Skin epidermis (tissue), 12 donors: ENCODE data around the gene SETBP1.

Experiments
- H3K27ac ChIP-seq, 21 experiments: fragments of 200-600 bp; sonication (generic) in 11 of 21; one replicate each; pipeline ENCODE4 v1.5.0; 2020; ENCODE audit warnings: mild to moderate bottlenecking in 3 of 21, inconsistent platforms in 2 of 21, moderate library complexity in 2 of 21
- H3K4me3 ChIP-seq, 7 experiments: fragments of 200-600 bp; sonication (generic) in 2 of 7; one replicate each; pipeline ENCODE4 v1.5.0; 2020; ENCODE audit warnings: inconsistent platforms in 2 of 7, mild to moderate bottlenecking in 2 of 7, moderate library complexity in 1 of 7

Gene SETBP1

DNA sequence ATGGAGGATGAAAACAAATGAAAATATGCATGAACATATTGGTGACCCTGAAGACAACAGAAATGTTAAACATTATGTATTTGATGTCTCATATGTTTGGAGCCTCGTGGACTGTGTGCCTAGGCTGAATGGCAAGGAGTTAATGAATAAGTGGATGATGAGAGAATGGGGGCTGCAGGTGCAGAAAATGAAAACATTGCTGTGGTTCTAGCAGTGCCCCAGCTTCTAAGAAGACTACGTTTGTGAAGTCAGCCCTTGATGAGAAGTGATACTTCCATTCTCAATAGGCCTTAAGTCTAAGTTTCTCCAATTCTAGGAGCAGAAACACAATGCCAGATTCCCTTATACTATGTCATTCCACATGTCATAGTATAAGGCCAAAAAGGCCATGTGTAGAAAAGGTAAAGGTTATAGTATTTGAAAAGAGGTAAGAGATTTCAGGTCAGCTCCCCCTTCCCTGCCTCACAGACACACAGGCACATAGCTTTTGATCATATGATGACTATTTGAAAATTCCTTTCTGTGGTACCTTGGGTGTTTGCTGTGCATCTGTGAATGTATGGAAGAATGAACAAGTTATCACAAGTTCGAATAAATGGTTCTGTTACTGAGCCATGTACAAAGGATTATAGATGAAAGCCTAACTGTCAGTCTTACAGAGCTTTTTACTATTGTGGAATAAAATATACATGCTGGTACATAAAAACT is 280.8 kb downstream of the SETBP1 start:
- no peak overlapping the region for H3K27ac ChIP-seq
- no peak overlapping the region for H3K4me3 ChIP-seq

DNA sequence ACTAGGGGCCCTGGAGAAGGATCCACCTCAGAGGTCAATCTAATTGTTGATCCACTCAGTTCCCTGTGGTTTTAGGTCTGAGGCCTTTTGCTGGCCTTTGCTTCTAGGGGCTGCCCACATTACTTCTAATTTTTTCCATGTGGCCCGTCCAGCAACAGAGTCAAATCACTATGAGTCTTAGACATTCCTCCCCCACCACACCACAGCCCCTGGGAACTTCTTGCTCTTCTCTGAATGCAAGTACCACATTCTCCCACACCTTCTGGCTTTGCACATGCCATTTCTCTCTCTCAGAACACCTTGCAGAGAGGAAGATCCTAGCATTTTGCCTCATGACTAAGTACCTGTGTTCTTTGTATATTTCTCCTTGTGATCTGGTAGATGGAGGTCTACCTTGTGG is 286.9 kb downstream of the SETBP1 start:
- Histone ChIP-seq H3K4me3 (no peak overlapping the region), H3K27ac (no peak overlapping the region)

DNA sequence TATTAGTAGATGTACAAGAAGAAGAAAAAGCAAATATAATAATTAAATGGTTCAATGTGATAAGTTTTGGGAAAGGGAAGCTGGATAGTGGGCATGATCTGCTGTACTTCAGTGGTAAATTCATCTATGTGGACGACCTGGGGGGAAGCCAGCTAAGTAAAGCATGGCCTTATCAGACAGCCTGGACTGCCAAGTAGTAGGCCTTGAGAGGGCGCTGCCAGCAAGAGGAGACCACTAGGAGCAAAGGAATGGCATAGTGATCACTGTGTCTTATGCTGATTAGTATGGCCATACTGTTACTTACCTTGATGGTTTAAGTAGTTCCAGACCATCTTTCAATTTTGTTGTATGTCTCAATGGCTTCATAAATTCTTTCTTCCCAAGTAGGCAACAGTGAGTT is 287.6 kb downstream of the SETBP1 start:
- Histone ChIP-seq H3K4me3 (no peak overlapping the region), H3K27ac (peak overlapping the region in 1 of 21 experiments; percentile 14)

DNA sequence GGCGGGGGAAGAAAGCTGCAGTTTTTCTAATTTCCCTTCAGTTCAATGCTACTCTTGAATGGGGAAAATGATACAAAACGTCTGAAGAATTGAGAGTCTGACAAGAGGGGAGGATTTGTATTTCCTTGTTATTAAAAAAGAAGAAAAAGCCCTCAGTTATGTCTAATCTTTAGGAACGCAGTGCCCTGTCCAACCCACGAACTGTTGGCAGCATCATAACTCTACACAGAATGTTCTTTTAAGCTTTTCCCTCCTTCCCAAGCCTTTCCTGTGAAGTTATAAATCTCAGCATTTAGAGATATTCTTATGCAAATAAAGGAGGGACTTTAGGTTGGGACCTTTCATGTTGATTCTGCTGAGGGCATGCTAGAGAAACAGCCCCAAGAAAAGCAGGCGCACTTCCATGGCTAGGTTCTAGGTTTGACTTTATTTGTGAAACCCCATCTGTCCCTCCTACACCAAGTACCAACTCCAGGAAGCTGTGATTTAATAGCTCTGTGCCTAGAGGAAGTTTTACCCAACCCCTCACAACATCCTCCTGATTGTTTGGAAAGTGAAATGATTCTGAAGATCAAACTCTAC is 288.6 kb downstream of the SETBP1 start:
- Histone ChIP-seq H3K4me3 (no peak overlapping the region), H3K27ac (peak overlapping the region in 2 of 21 experiments; percentile 1 to 14)

DNA sequence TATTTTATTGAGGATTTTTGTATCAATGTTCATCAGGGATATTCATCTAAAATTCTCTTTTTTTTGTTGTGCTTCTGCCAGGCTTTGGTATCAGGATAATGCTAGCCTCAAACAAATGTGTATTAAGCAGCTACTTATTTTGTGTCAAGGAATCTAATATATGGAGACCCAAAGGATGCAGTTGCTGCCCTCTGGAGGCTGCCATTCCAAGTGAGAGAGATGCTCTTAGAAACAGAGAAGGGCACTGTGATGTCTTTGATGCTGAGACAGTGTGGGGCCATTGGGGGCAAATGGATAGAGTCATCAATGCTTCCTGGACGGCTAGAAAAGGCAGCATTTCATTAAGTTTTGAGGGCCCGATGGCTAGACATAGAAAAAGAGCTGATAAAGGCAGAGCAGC is 292.6 kb downstream of the SETBP1 start:
- H3K4me3 ChIP-seq = no peak overlapping the region
- H3K27ac ChIP-seq = no peak overlapping the region

DNA sequence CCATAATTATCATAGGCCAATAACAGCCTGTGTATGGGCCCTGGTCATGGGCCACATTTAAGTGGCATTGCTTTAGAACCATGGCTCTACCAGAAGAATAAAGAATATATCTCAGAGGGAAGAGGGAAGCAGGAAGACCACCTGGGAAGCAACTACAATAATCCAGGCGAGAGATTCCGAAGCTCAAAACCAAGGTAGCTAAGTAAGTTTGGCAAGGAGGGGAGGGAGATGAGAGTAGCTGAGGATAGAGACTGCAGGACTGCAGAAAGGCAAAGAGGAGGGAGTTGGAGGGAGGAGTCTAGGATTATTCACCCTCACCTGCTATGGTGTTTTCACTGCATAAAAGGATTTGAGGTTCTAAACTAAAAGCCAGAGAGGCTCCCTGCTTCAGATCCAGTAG is 293.5 kb downstream of the SETBP1 start:
- no peak overlapping the region for H3K27ac ChIP-seq
- no peak overlapping the region for H3K4me3 ChIP-seq

DNA sequence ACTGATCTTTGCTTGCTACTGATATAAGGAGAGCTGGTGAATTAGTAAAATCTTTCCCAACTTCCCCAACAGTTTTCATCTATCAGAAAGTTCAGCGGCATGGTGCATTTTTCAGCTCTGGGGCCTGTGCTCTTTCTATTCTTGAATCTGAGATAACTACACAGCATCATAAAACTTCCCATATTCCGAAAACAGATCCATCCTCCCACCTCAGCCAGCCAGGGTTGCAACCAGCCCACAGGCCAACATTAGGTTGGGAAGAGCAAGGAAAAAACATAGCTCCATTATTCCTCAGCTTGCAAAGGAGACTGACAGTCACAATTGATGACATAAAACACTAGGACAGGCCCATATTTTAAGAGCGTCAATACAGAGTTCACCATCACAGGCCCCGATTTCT is 297.2 kb downstream of the SETBP1 start:
- Histone ChIP-seq H3K4me3 (no peak overlapping the region), H3K27ac (no peak overlapping the region)

DNA sequence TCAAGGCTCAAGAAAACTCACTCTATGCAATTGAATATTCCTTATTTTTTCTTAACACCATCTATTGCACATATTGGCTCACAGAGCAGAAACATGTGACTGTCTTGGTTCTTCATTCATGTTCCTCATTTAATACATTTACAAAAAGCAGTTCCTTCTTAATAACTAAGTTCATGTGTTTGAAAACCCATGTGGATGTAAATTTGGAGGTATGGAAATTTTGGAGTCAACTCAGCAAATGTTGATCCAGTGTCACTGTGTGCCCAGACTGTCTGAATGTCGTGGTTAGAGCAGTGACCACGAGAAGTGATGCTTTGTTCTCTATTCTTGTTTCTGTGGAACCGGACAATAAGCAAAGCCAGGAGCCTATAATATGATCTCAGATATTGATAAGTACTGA is 299.1 kb downstream of the SETBP1 start:
- no peak overlapping the region for H3K27ac ChIP-seq
- H3K4me3 ChIP-seq = no peak overlapping the region

DNA sequence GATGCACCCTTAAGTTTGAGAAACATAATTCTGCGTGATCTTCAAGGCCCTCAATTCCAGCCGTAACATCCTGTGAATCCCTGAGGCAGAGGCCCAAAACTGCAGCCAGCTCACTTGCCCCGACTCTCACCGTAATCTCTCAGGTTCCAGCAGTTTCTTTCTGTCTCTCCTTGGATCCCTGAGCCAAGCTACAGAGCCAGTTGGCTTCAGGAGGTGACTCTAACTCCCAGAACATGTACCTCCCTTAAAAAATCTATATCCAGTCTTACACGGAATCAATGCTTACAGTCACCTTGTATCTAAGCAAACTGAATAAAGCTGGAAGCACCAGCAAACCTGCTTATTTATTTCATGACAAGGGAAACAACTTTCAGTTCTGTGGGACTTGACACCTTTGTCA is 300.4 kb downstream of the SETBP1 start:
- no peak overlapping the region for H3K4me3 ChIP-seq

DNA sequence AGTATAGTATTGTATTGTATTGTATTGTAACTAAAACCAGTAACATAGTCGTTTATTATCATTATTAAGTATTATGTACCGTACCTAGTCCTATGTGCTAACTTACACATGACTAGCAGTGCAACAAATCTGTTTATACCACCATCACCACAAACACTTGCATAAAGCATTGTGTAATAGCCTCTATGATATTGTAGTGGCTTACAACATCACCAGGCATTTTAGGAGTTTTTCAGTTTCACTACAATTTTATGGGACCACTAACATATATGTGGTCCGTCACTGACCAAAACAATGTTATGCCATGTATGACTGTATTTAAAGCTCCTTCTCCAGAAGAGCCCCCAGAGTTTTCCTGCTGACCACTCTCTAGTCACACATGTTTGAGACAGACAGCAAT is 306.2 kb downstream of the SETBP1 start:
- no peak overlapping the region for H3K4me3 ChIP-seq
- no peak overlapping the region for H3K27ac ChIP-seq

More for the DNA sequence above, 300.4 kb downstream of the SETBP1 start:
- H3K27ac ChIP-seq = no peak overlapping the region

DNA sequence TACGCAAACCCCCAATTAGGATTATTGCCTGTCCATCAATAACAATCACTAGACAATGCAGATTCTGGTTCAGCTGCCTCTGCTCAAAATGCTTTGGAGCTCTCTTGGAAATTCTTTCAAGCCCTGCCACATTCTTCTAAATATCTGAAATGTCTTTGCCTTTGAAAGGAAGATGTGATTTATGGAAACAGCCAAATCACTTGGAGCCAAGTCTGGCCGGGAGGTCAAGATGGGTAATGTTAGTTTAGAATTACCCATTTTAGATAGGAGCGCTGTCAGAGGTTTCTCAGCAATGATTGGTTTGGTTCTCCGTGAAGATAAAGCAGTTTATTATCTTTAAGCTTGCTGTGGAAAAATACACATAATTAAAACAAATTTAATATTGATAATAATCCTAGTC is 306.7 kb downstream of the SETBP1 start:
- H3K27ac ChIP-seq = no peak overlapping the region
- no peak overlapping the region for H3K4me3 ChIP-seq

DNA sequence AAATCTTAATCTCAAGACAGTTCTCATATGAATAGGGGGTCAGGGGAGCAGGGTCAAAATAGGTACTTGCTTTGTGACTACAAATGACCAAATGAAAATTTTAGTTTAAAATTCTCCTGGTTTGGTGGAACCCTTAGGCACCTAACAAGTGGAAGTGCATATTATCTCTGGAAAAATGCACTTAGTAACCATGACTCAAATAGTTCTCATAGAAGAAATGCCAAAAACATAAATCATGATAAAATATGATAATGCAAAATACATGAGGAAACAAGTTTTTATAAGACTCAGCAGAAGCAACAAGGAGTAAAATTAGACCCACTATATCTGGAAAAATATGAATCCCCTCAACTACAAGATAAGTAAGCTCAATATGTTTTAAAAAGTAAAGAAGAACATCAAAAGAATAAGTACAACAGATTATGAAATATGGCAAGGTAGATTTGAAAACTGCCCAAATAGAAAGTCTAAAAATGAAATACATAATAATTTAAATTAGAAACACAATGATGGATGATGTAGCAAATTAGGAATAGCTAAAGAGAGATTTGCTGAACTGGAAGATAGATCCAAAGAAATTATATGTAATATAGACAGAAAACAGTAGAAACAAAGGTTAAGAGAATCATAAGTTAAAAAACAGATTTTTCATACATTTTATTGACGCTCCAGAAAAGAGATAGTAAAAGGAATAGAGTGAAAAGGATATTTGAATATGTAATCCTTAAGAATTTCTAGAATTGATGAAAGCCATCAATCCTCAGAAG is 308.3 kb downstream of the SETBP1 start:
- Histone ChIP-seq H3K4me3 (no peak overlapping the region), H3K27ac (no peak overlapping the region)

DNA sequence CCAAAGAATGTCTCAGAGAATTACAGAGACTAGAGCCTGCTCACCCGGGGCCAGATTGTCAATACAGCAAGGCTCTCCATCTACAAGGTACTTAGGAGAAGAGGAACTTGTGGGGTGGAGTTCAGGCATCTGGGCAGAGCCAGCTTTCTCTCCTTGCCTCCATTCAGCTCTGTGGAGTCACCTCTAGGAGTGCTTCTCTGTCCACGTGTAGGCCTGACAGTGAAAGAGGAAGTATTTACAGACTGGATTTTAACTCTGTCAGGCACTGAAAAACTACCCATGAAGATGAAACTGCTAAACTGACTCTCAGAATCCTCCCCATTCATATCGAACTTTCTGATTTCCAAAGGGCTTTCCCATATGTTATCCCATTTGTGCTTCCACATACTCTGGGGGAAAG is 315.6 kb downstream of the SETBP1 start:
- H3K4me3 ChIP-seq = no peak overlapping the region
- no peak overlapping the region for H3K27ac ChIP-seq

DNA sequence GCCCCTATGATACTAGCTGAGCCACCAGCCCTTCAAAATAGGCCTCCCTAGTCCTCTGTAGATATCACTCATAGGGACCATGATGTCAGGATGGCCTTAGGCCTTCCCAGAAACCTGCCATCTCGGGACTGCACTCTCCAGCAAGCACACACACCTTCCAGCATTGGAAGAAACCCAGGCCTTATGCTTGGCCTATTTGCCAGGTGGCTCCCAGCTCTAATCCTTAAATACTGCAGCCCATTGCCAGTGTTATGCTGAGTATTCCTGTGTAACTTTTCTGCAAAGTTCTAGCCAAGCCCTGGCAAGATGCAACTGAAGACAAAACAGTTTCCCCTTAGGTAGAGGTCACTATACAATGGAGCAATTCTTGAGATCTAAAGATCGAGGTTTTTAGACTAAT is 316.5 kb downstream of the SETBP1 start:
- Histone ChIP-seq H3K27ac (no peak overlapping the region), H3K4me3 (no peak overlapping the region)

DNA sequence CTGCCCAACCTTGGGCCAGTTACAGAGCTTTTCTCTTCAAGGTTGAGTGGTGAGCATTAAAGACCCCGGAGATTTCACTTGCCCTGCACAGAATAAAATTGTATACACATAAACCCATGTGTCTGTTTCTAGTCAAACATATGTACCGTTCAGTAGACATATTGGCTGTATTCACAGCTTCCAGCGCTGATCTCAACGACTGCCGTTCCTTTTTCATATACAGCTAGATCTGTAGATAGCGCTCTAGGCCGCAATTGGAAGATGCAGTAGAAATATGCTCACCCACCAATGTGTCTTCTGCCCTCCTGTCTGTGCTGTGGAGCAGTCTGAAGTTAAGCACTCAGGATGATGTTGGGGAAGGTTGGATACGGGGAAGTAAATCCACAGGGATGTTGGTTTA is 317.7 kb downstream of the SETBP1 start:
- no peak overlapping the region for H3K4me3 ChIP-seq
- no peak overlapping the region for H3K27ac ChIP-seq

DNA sequence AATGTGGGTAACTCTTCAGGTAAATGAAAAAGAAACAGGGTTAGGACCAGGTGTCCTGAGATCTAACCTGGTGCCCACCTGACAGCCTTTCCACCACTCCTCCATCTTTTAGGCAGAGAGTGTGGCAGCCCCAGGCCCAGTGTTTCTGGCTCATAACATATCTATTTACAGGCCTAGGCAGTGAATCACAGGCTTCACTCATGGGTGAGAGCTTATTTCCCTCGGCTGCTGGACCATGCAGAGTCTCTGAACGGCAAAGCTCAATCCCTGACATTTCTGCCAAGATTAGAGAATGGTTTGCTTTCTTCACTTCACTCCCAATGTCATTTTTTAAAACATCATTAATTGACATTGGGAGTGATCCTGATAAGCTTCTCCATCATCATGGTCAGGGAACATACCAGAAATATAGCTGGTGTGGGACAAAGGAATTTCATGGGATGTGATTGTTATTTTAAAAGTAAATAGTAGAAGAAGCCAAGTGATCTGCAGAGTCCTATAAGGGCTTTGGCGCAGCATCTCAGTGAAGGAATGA is 323.9 kb downstream of the SETBP1 start:
- Histone ChIP-seq H3K4me3 (no peak overlapping the region), H3K27ac (no peak overlapping the region)

DNA sequence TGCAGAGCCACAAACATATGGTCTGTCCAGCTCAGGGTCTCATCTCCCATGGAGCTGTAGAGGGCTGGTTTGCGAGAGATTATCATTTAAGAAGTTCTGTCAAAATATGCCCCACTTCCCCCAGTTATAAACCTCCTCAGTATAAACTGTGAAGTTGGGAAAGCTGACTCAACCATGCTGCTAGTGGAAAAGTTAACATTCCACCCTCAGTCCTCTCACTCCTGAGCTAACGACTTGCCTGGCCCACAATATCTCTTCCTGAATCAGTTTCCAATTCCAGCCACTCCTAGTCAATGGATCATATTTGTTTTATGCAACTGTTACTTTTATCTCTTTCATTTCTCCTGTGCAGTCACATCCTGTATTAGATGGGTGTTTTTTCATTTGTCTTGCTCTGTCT is 326.2 kb downstream of the SETBP1 start:
- H3K4me3 ChIP-seq = no peak overlapping the region
- no peak overlapping the region for H3K27ac ChIP-seq

DNA sequence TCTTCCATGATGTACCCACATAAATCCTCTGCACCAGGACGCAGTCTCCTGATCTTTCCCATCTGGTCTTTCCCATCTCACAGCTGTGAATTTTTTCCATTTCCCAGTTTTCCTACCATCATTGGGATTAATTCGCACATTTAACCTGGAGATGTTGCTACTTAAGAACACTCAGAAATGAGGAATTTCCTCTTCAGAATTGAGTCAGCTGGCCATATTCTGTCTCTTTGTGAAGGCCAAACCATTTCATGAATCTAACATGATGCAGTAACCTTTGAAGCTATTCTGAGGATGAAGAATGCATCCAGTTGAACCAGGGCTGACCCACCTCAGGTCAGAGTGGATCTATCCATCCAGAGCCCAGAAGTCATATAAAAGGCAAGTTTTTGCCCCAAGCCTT is 326.8 kb downstream of the SETBP1 start:
- Histone ChIP-seq H3K27ac (no peak overlapping the region), H3K4me3 (no peak overlapping the region)

DNA sequence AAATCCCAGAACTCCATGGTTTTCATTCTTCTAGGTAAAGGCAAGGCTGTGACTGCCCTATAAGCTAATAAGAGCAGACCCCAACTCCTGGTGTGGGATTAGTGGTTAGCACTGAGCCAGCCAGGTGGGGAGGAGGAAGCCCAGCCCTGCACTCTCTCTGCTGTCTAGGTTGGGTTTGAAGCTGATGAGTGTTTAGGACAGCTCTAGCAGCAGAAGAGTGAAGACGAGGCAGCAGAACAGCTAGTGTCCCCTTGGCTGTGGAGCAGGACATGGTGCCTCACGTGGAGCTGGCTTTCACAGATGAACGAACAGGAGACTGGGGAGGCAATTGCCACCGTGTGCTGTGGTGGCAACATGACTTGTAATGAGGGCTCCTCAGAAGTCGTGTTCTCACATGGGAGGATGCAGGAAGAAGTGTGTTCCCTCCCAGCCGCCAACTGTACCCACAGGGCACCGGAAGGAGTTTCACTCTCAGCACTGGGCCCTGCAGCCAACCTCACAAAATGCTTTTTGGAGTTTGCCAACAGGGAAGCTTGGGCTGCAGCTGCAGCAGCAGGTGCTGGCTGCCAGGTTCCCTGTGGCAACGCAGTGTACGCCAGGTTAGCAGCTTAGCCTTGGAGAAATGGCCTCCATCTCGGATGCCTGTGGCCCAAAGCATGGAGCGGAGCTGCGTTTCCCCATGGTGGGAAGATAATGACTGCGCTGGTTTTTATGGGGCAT is 328.2 kb downstream of the SETBP1 start:
- peak overlapping the region in 1 of 21 experiments; percentile 35 for H3K27ac ChIP-seq
- H3K4me3 ChIP-seq = no peak overlapping the region

DNA sequence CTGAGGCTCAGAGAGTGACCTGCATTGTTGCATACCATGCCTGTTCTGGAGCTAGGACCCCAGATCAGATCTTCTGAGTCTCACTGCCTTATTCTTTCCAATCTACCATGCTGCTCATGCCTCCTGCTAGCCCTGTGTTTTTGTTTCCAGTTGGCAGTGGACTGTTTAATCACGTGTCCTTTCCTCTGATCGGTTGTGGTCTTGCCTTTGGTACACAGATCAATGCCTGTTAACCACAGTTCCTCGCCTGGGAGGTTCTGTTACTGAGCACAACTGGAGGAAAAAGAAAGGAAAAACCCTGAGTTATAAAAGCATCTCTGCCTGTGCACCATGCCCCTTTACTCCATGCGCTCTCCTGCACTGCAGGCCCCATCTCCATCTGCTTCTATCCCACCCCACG is 329.1 kb downstream of the SETBP1 start:
- H3K27ac ChIP-seq = no peak overlapping the region
- no peak overlapping the region for H3K4me3 ChIP-seq
